Loucy (cell line): ENCODE measurements around the gene DDR2.

Experiments used
- H2AFZ ChIP-seq: fragments of 200-600 bp; sonication (generic); 2 replicates; pipeline ENCODE4 v1.6.0; 2016; ENCODE audit warnings: antibody characterized with exemption, mild to moderate bottlenecking, low read length, moderate library complexity
- H3F3A ChIP-seq: fragments of 200-600 bp; 2 replicates; pipeline ENCODE4 v1.6.0; 2016; ENCODE audit warnings: antibody characterized with exemption, low read depth, mild to moderate bottlenecking
- H3K27me3 ChIP-seq: fragments of 200-600 bp; sonication (generic); 2 replicates; pipeline ENCODE4 v1.6.1; 2014; ENCODE audit warnings: low read length, mild to moderate bottlenecking; ENCODE audit not compliant: insufficient read depth, poor library complexity, severe bottlenecking
- H3K36me3 ChIP-seq: fragments of 200-600 bp; sonication (generic); 2 replicates; pipeline ENCODE4 v1.6.1; 2016; ENCODE audit warnings: low read length; ENCODE audit not compliant: insufficient read depth
- H3K4me1 ChIP-seq: fragments of 200-600 bp; sonication (generic); 2 replicates; pipeline ENCODE4 v1.5.1; 2014; ENCODE audit warnings: low read length, mild to moderate bottlenecking; ENCODE audit not compliant: insufficient read depth, poor library complexity, severe bottlenecking
- H3K4me2 ChIP-seq: fragments of 200-600 bp; sonication (generic); 2 replicates; pipeline ENCODE4 v1.6.0; 2014; ENCODE audit warnings: antibody characterized with exemption, low read length, low read depth, mild to moderate bottlenecking; ENCODE audit not compliant: poor library complexity, severe bottlenecking
- H3K4me3 ChIP-seq: fragments of 200-600 bp; sonication (generic); 2 replicates; pipeline ENCODE4 v1.5.1; 2014; ENCODE audit warnings: low read length, mild to moderate bottlenecking, mixed read lengths; ENCODE audit not compliant: poor library complexity, severe bottlenecking
- H3K79me2 ChIP-seq: fragments of 200-600 bp; sonication (generic); 2 replicates; pipeline ENCODE4 v1.6.1; 2014; ENCODE audit warnings: low read length; ENCODE audit not compliant: insufficient read depth
- H3K9ac ChIP-seq: fragments of 200-600 bp; sonication (generic); 2 replicates; pipeline ENCODE4 v1.6.0; 2014; ENCODE audit warnings: mild to moderate bottlenecking, low read depth, low read length, moderate library complexity; ENCODE audit not compliant: poor library complexity, severe bottlenecking
- H3K9me2 ChIP-seq: fragments of 200-600 bp; sonication (generic); replicated peaks from 2 replicates; pipeline ENCODE4 v1.6.1; 2016; ENCODE audit warnings: low read depth, low read length, mixed read lengths
- H3K9me3 ChIP-seq: fragments of 200-600 bp; sonication (generic); 2 replicates; pipeline ENCODE4 v1.6.1; 2014; ENCODE audit warnings: mild to moderate bottlenecking, antibody characterized with exemption, low read length, low read depth; ENCODE audit not compliant: insufficient read depth
- H4K20me1 ChIP-seq: fragments of 200-600 bp; sonication (generic); 2 replicates; pipeline ENCODE4 v1.6.0; 2014; ENCODE audit warnings: antibody characterized with exemption, low read length, mild to moderate bottlenecking; ENCODE audit not compliant: insufficient read depth, poor library complexity, severe bottlenecking
- EZH2phosphoT487 ChIP-seq: fragments of 200-600 bp; IDR thresholded peaks from 2 replicates; pipeline ENCODE4 v1.6.1; 2018; ENCODE audit warnings: antibody characterized with exemption, mild to moderate bottlenecking, moderate library complexity, borderline replicate concordance
- TF ChIP-seq, protein P1 (sequence below): fragments of 200-600 bp; sonication (generic); conservative IDR thresholded peaks from 2 replicates; pipeline ENCODE4 v1.5.1; 2014; ENCODE audit warnings: mild to moderate bottlenecking, antibody characterized with exemption, low read length

DDR2 gene

DNA sequence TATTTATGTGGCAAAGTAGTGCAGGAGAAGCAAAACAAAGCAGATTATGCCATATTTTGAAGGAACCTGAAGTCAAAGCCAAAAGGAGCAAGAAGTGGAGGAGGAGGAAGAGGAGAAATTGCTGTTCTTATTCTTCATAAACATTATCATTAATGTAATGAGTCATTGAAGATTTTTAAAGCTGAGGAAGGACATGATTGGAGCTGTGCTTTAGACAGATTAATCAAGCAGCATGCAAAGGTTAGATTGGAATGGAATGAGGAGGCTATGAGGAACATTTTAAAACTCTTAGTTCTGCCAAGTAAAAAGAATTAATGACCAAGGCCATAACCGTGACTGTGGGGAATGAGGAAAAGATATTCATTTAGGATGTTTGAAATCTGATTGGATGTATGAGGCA is 125.2 kb downstream of the DDR2 start:
- Histone ChIP-seq H3F3A (no peaks in the 10 kb centered on the region), H2AFZ (no peak overlapping the region), H3K4me1 (peaks cover 20% of the 10 kb centered on the region), H3K9ac (no peak overlapping the region), H3K4me2 (no peak overlapping the region), H3K9me2 (no peaks in the 10 kb centered on the region), H3K9me3 (no peaks in the 10 kb centered on the region), H3K79me2 (no peaks in the 10 kb centered on the region), H3K27me3 (no peaks in the 10 kb centered on the region), H4K20me1 (no peaks in the 10 kb centered on the region), H3K4me3 (no peak overlapping the region), H3K36me3 (no peaks in the 10 kb centered on the region)
- TF ChIP-seq, protein P1, sequence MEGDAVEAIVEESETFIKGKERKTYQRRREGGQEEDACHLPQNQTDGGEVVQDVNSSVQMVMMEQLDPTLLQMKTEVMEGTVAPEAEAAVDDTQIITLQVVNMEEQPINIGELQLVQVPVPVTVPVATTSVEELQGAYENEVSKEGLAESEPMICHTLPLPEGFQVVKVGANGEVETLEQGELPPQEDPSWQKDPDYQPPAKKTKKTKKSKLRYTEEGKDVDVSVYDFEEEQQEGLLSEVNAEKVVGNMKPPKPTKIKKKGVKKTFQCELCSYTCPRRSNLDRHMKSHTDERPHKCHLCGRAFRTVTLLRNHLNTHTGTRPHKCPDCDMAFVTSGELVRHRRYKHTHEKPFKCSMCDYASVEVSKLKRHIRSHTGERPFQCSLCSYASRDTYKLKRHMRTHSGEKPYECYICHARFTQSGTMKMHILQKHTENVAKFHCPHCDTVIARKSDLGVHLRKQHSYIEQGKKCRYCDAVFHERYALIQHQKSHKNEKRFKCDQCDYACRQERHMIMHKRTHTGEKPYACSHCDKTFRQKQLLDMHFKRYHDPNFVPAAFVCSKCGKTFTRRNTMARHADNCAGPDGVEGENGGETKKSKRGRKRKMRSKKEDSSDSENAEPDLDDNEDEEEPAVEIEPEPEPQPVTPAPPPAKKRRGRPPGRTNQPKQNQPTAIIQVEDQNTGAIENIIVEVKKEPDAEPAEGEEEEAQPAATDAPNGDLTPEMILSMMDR = no peak
- no peak for TF ChIP-seq EZH2phosphoT487

DNA sequence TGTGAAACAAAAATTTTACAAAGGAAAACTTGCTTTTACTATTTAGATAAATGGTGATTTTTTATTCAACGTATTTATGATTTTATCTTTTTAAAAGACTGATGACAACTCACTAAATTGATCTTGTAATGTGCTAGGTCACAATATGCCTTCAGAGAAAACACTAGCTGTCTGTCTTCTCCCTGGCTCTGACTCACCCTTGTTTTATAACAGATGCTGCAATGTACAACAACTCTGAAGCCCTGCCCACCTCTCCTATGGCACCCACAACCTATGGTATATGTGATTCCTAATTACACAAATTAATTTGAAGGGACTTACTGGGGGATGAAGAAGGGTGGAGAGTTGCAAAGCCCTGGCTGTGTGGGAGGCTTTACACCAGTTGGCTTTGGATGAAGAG is 133.5 kb downstream of the DDR2 start:
- Histone ChIP-seq H3K79me2 (no peaks in the 10 kb centered on the region), H3K36me3 (no peaks in the 10 kb centered on the region), H3F3A (no peaks in the 10 kb centered on the region), H3K27me3 (no peaks in the 10 kb centered on the region), H4K20me1 (no peaks in the 10 kb centered on the region), H3K4me2 (no peak overlapping the region), H3K4me3 (no peak overlapping the region), H3K9me3 (no peaks in the 10 kb centered on the region), H3K9me2 (no peaks in the 10 kb centered on the region), H3K9ac (no peak overlapping the region), H2AFZ (no peak overlapping the region), H3K4me1 (no peaks in the 10 kb centered on the region)
- no peak for TF ChIP-seq EZH2phosphoT487
- TF ChIP-seq, protein P1 = no peak

DNA sequence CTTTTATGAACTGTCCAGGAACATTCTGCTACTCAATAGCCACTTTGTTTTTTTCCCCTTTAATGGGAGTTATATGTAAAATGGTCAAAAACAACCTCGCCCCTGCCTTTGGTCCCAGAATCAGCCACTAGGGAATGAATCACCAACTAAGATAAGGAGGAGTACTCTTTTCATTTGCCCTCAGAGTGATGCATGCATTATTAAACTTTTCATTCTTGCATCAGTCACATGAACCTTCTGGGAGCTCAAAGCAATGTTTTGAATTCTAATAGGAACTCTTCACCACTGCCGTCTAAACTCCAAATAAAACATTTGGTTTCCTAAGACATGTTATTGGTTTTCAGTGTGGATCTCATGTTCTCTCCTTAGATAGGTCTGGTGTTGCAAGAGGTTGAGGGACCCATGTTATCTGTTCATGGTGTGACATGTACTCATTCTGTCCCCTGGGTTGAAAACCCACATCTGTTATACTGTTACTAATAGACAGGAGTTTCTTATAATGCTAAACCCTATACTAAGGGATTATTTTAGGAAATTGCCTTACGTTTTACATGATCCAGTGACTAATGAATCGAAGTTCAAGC is 140.4 kb downstream of the DDR2 start:
- no peak for TF ChIP-seq EZH2phosphoT487
- TF ChIP-seq, protein P1 = no peak
- no peaks in the 10 kb centered on the region for H3K36me3 ChIP-seq
- no peak overlapping the region for H3K9ac ChIP-seq
- no peaks in the 10 kb centered on the region for H3K4me1 ChIP-seq
- H3K79me2 ChIP-seq = no peaks in the 10 kb centered on the region
- H3K27me3 ChIP-seq = no peaks in the 10 kb centered on the region
- no peaks in the 10 kb centered on the region for H3K9me2 ChIP-seq
- no peak overlapping the region for H3K4me2 ChIP-seq
- H3K4me3 ChIP-seq = no peak overlapping the region
- no peaks in the 10 kb centered on the region for H4K20me1 ChIP-seq
- no peaks in the 10 kb centered on the region for H3K9me3 ChIP-seq
- no peaks in the 10 kb centered on the region for H3F3A ChIP-seq
- no peak overlapping the region for H2AFZ ChIP-seq
